ENCODE measurements around the gene SLC2A13.

The SLC2A13 gene

DNA sequence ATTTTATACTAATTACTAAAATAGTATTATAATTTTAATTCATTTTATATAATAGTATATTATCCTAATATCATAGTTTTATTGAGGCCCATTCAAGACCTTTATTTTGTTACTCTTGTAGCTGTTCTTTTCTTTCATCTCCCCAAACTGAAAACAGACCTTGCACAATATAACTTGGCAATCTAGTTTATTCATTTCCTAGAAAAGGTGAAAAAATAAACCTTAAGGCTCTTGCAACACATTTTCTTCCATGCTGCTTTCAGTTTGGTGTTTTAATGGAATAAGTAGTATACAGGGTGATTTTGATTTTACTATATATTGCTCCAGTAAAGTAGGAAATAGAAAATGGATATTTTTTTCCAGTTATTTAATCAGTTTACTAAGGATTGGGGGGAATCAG is 174.0 kb downstream of the SLC2A13 start:
- H3K27ac ChIP-seq (ENCODE audit: low read depth, low read length): no peak overlapping the region
- no peak overlapping the region for H2BK120ac ChIP-seq (ENCODE audit: insufficient read depth, low read length, poor library complexity)
- no peak overlapping the region for H4K8ac ChIP-seq (ENCODE audit: low read depth, low read length)
- no peaks in the 10 kb centered on the region for H3K79me1 ChIP-seq (ENCODE audit: low read length)
- no peak overlapping the region for H3K4me2 ChIP-seq (ENCODE audit: low read length)
- H3K23ac ChIP-seq (ENCODE audit: low read length): no peak overlapping the region
- H3K79me2 ChIP-seq (ENCODE audit: control insufficient read depth, insufficient read depth, low read length, poor library complexity): no peaks in the 10 kb centered on the region
- no peak overlapping the region for H2AFZ ChIP-seq (ENCODE audit: insufficient read depth, low read length, poor library complexity)
- no peak overlapping the region for H4K91ac ChIP-seq (ENCODE audit: low read depth, low read length)
- no peaks in the 10 kb centered on the region for H3K36me3 ChIP-seq (ENCODE audit: control insufficient read depth in 1 of 2, insufficient read depth in 2 of 2, low read length in 2 of 2)
- no peak for DNase-seq
- no peak overlapping the region for H3K18ac ChIP-seq (ENCODE audit: low read length)
- no peak overlapping the region for H3K4me3 ChIP-seq (ENCODE audit: low read depth, low read length)
- H3K9me3 ChIP-seq (ENCODE audit: insufficient read depth, low read depth, low read length): no peaks in the 10 kb centered on the region
- H2AK5ac ChIP-seq (ENCODE audit: low read length): no peak overlapping the region
- no peak overlapping the region for H2BK5ac ChIP-seq (ENCODE audit: low read depth, low read length, poor library complexity)
- no peaks in the 10 kb centered on the region for H3K27me3 ChIP-seq (ENCODE audit: insufficient read depth, low read length)
- H3K4me1 ChIP-seq (ENCODE audit: control insufficient read depth in 1 of 2, insufficient read depth in 2 of 2, low read length in 2 of 2): no peaks in the 10 kb centered on the region
- no peak overlapping the region for H4K12ac ChIP-seq (ENCODE audit: low read depth, low read length)
- no peak overlapping the region for H3K4ac ChIP-seq (ENCODE audit: low read depth, low read length)
- H3K9ac ChIP-seq (ENCODE audit: low read length): no peak overlapping the region
- no peak overlapping the region for H3K14ac ChIP-seq (ENCODE audit: low read length)
- H2BK12ac ChIP-seq (ENCODE audit: low read length): no peak overlapping the region

DNA sequence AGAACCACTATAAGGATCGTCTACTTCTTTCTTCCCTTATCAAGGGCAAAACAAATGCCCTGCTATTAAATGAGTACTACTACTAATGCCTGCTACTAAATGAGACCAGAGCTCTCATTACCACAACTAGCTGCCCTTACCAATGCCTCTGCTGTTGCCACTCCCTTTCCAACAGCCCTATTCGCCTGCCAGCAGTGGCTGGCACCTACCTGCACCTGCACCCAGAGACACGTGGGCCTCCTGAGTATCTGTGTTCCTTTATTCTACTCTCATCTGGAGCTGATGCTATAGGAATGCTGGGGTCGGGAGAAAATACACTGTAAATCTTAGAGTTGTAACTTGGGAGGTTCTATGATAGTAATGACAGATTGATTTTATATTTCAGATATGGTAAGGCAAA is 174.7 kb downstream of the SLC2A13 start:
- Histone ChIP-seq H2BK12ac (ENCODE audit: low read length) (no peak overlapping the region), H3K36me3 (ENCODE audit: control insufficient read depth in 1 of 2, insufficient read depth in 2 of 2, low read length in 2 of 2) (no peaks in the 10 kb centered on the region), H3K9me3 (ENCODE audit: insufficient read depth, low read depth, low read length) (no peaks in the 10 kb centered on the region), H3K4ac (ENCODE audit: low read depth, low read length) (no peak overlapping the region), H2AFZ (ENCODE audit: insufficient read depth, low read length, poor library complexity) (no peak overlapping the region), H4K12ac (ENCODE audit: low read depth, low read length) (no peak overlapping the region), H3K4me2 (ENCODE audit: low read length) (no peak overlapping the region), H3K27ac (ENCODE audit: low read depth, low read length) (no peak overlapping the region), H3K27me3 (ENCODE audit: insufficient read depth, low read length) (no peaks in the 10 kb centered on the region), H3K79me1 (ENCODE audit: low read length) (no peaks in the 10 kb centered on the region), H2BK5ac (ENCODE audit: low read depth, low read length, poor library complexity) (no peak overlapping the region), H3K14ac (ENCODE audit: low read length) (no peak overlapping the region), H4K91ac (ENCODE audit: low read depth, low read length) (no peak overlapping the region), H2AK5ac (ENCODE audit: low read length) (no peak overlapping the region), H3K4me3 (ENCODE audit: low read depth, low read length) (no peak overlapping the region), H4K8ac (ENCODE audit: low read depth, low read length) (no peak overlapping the region), H3K4me1 (ENCODE audit: control insufficient read depth in 1 of 2, insufficient read depth in 2 of 2, low read length in 2 of 2) (no peaks in the 10 kb centered on the region), H3K79me2 (ENCODE audit: control insufficient read depth, insufficient read depth, low read length, poor library complexity) (no peaks in the 10 kb centered on the region), H3K9ac (ENCODE audit: low read length) (no peak overlapping the region), H3K18ac (ENCODE audit: low read length) (no peak overlapping the region), H2BK120ac (ENCODE audit: insufficient read depth, low read length, poor library complexity) (no peak overlapping the region), H3K23ac (ENCODE audit: low read length) (no peak overlapping the region)
- no CpG with 5 or more reads among the region's 4 CpGs for WGBS (ENCODE audit: extremely low coverage, insufficient coverage, insufficient read length)
- DNase-seq: no peak

DNA sequence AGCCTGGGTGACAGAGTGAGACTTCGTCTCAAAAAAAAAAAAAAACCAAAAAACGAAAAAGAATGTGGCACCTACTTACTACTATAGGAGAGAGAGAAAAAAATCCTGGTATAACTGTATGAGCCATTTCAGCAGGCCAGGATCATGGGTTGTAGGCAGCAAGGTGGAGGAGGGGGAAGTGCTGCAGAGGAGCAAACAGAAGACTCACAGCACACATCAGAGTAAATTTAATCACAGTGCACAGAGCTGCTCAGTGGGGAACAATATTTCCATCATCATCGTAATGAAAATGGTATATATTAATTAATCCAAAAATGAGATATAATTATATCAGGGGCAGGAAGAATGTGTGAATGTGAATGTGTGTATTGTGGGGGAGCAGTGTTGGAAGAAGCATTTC is 175.8 kb downstream of the SLC2A13 start:
- Histone ChIP-seq H4K8ac (ENCODE audit: low read depth, low read length) (no peak overlapping the region), H3K4me3 (ENCODE audit: low read depth, low read length) (no peak overlapping the region), H3K27ac (ENCODE audit: low read depth, low read length) (no peak overlapping the region), H3K36me3 (ENCODE audit: control insufficient read depth in 1 of 2, insufficient read depth in 2 of 2, low read length in 2 of 2) (no peaks in the 10 kb centered on the region), H4K91ac (ENCODE audit: low read depth, low read length) (no peak overlapping the region), H3K4ac (ENCODE audit: low read depth, low read length) (no peak overlapping the region), H2BK5ac (ENCODE audit: low read depth, low read length, poor library complexity) (no peak overlapping the region), H3K9me3 (ENCODE audit: insufficient read depth, low read depth, low read length) (no peaks in the 10 kb centered on the region), H3K27me3 (ENCODE audit: insufficient read depth, low read length) (no peaks in the 10 kb centered on the region), H2BK12ac (ENCODE audit: low read length) (no peak overlapping the region), H3K23ac (ENCODE audit: low read length) (no peak overlapping the region), H3K79me1 (ENCODE audit: low read length) (no peaks in the 10 kb centered on the region), H2BK120ac (ENCODE audit: insufficient read depth, low read length, poor library complexity) (no peak overlapping the region), H3K4me1 (ENCODE audit: control insufficient read depth in 1 of 2, insufficient read depth in 2 of 2, low read length in 2 of 2) (no peaks in the 10 kb centered on the region), H3K4me2 (ENCODE audit: low read length) (no peak overlapping the region), H3K18ac (ENCODE audit: low read length) (no peak overlapping the region), H2AK5ac (ENCODE audit: low read length) (no peak overlapping the region), H3K79me2 (ENCODE audit: control insufficient read depth, insufficient read depth, low read length, poor library complexity) (no peaks in the 10 kb centered on the region), H2AFZ (ENCODE audit: insufficient read depth, low read length, poor library complexity) (no peak overlapping the region), H4K12ac (ENCODE audit: low read depth, low read length) (no peak overlapping the region), H3K14ac (ENCODE audit: low read length) (no peak overlapping the region), H3K9ac (ENCODE audit: low read length) (no peak overlapping the region)
- no CpG with 5 or more reads among the region's 3 CpGs for WGBS (ENCODE audit: extremely low coverage, insufficient coverage, insufficient read length)
- DNase-seq: no peak

DNA sequence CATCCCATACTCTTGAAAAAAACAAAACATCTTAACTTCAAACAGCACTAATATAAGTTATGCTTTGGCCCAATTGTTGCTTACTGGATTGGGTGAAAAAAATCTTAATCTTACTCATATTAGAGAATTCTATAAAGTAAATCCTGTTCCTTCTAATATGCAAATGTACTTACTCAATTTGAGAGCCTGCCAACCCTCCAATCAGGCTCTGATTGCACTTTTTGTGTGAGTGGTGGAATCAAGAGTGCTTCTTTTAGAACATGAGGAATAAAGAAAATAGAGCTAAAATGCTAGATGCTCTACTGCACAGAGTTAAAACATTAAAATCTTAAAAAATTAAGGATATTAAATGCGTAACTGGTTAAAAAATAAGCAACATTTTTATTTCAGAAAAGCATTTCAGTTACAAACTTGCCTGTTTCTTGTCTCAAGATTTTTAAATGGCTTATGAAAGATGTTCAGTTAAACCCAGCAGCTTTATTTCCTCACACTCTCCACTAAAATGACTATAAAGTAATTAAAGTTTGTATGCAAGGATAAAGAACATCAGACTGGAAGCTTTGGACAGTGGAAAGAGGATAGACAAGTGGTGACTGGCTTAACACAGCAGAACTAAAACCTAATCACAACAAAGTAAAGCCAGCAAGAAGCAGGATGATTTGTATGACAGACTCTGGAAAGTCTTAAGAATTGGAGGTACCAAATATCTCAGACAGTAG is 177.5 kb downstream of the SLC2A13 start:
- no peak for DNase-seq
- Histone ChIP-seq H3K4ac (ENCODE audit: low read depth, low read length) (no peak overlapping the region), H3K4me3 (ENCODE audit: low read depth, low read length) (no peak overlapping the region), H3K79me1 (ENCODE audit: low read length) (no peaks in the 10 kb centered on the region), H3K14ac (ENCODE audit: low read length) (no peak overlapping the region), H4K91ac (ENCODE audit: low read depth, low read length) (no peak overlapping the region), H3K23ac (ENCODE audit: low read length) (no peak overlapping the region), H3K36me3 (ENCODE audit: control insufficient read depth in 1 of 2, insufficient read depth in 2 of 2, low read length in 2 of 2) (no peaks in the 10 kb centered on the region), H2BK12ac (ENCODE audit: low read length) (no peak overlapping the region), H3K4me2 (ENCODE audit: low read length) (no peak overlapping the region), H3K9ac (ENCODE audit: low read length) (no peak overlapping the region), H2AFZ (ENCODE audit: insufficient read depth, low read length, poor library complexity) (no peak overlapping the region), H4K12ac (ENCODE audit: low read depth, low read length) (no peak overlapping the region), H2AK5ac (ENCODE audit: low read length) (no peak overlapping the region), H3K4me1 (ENCODE audit: control insufficient read depth in 1 of 2, insufficient read depth in 2 of 2, low read length in 2 of 2) (no peaks in the 10 kb centered on the region), H3K9me3 (ENCODE audit: insufficient read depth, low read depth, low read length) (no peaks in the 10 kb centered on the region), H4K8ac (ENCODE audit: low read depth, low read length) (no peak overlapping the region), H2BK5ac (ENCODE audit: low read depth, low read length, poor library complexity) (no peak overlapping the region), H3K18ac (ENCODE audit: low read length) (no peak overlapping the region), H3K79me2 (ENCODE audit: control insufficient read depth, insufficient read depth, low read length, poor library complexity) (no peaks in the 10 kb centered on the region), H2BK120ac (ENCODE audit: insufficient read depth, low read length, poor library complexity) (no peak overlapping the region), H3K27ac (ENCODE audit: low read depth, low read length) (no peak overlapping the region), H3K27me3 (ENCODE audit: insufficient read depth, low read length) (no peaks in the 10 kb centered on the region)
- WGBS (ENCODE audit: extremely low coverage, insufficient coverage, insufficient read length): no CpG with 5 or more reads among the region's 1 CpG
